Measurements from ENCODE around the gene KRTAP10-8.
"Not testable (repeated sequence)": the region's sequence is repeated elsewhere in the genome, so short reads cannot be mapped to it uniquely, and the experiment has no call there.

The KRTAP10-8 gene

DNA sequence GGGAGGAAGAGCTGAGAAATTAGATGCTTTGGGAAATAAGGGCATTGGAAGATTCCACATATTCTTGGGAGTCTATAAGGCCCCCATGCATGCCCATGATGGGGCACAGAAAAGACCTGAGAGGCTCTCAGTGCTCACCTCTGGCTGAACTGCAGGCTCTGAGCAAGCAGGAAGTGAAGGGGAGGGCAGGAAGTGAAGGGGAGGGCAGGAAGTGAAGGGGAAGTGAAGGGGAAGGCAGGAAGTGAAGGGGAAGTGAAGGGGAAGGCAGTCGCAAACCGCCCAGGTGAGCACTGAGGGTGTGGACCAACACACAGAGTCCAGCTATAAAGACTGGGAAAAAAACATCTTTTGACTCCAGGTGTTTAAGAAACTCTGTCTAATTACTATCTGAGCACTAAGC lies 18.6 kb downstream of the KRTAP10-8 start:
- TF ChIP-seq, protein P1, sequence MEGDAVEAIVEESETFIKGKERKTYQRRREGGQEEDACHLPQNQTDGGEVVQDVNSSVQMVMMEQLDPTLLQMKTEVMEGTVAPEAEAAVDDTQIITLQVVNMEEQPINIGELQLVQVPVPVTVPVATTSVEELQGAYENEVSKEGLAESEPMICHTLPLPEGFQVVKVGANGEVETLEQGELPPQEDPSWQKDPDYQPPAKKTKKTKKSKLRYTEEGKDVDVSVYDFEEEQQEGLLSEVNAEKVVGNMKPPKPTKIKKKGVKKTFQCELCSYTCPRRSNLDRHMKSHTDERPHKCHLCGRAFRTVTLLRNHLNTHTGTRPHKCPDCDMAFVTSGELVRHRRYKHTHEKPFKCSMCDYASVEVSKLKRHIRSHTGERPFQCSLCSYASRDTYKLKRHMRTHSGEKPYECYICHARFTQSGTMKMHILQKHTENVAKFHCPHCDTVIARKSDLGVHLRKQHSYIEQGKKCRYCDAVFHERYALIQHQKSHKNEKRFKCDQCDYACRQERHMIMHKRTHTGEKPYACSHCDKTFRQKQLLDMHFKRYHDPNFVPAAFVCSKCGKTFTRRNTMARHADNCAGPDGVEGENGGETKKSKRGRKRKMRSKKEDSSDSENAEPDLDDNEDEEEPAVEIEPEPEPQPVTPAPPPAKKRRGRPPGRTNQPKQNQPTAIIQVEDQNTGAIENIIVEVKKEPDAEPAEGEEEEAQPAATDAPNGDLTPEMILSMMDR (IDR thresholded peaks at IDR 0.05; ENCODE audit: low read depth, low read length) = no peak
- no peak overlapping the region for H3K4me3 ChIP-seq (ENCODE audit: low read depth, low read length)
- DNase-seq (ENCODE audit: low read depth, low spot score) = no peak
- in situ Hi-C loops (cut with HindIII; ENCODE audit: low sequenced_read_pairs) = no loop called here

DNA sequence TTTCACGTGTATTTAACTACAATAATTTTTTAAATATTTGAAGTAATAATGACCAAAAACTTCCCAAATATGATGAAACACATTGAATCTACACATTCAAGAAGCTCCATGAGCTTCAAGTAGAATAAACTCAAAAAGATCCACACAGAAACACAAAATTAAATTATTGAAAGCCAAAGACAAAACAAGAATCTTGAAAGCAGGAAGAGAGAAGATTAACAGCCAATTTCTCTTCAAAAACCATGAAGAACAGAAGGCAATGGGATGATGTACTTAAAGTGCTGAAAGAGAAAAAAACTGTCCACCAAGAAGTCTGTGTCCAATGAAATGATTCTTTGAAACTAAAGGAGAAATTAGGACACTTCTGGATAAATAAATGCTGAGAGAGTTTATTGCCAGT lies 20.2 kb downstream of the KRTAP10-8 start:
- H3K4me3 ChIP-seq (ENCODE audit: low read depth, low read length) = no peak overlapping the region
- DNase-seq (ENCODE audit: low read depth, low spot score) = no peak
- TF ChIP-seq, protein P1 (IDR thresholded peaks at IDR 0.05; ENCODE audit: low read depth, low read length) = no peak
- in situ Hi-C loops (cut with HindIII; ENCODE audit: low sequenced_read_pairs) = no loop called here

DNA sequence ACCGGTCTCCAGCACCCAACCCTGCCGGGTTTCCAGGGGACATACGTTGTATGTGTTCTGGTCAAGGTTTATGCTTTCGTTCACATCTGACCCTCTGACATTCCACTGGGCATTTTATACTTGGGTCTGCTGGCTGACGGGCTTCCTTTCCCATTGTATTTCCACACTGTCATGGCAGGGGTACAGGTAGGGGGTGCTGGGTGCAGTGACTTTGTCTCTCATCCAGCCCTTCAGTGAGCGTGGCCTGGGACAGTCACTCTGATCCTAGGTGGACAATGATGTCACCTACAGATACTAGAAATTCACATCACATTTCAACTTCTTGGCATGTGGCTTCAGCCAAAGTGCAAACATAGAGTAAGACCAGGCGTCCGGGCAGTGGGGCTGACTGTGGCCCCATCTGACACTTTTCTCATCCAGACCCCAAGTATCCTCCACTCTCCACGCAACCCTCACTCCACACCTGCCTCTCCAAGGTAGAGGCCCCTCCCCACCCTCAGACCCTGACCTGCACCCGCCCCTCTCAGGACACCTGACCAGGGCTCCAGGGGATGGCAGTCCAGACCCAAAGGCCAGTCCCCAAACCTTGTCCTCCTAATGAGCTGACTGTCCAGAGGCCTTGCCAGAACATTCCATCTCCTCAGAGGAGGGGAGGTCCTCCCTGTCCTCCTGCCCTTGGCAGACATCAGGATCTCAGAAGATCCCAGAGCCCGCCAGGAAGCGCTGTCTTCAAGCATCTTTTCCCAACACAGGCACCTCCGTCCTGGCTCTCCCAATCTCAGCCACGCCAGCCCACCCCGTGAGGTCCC lies 24.5 kb downstream of the KRTAP10-8 start:
- no peak for DNase-seq (ENCODE audit: low read depth, low spot score)
- in situ Hi-C loops (cut with HindIII; ENCODE audit: low sequenced_read_pairs) = no loop called here
- no peak overlapping the region for H3K4me3 ChIP-seq (ENCODE audit: low read depth, low read length)
- TF ChIP-seq, protein P1 (IDR thresholded peaks at IDR 0.05; ENCODE audit: low read depth, low read length) = no peak

DNA sequence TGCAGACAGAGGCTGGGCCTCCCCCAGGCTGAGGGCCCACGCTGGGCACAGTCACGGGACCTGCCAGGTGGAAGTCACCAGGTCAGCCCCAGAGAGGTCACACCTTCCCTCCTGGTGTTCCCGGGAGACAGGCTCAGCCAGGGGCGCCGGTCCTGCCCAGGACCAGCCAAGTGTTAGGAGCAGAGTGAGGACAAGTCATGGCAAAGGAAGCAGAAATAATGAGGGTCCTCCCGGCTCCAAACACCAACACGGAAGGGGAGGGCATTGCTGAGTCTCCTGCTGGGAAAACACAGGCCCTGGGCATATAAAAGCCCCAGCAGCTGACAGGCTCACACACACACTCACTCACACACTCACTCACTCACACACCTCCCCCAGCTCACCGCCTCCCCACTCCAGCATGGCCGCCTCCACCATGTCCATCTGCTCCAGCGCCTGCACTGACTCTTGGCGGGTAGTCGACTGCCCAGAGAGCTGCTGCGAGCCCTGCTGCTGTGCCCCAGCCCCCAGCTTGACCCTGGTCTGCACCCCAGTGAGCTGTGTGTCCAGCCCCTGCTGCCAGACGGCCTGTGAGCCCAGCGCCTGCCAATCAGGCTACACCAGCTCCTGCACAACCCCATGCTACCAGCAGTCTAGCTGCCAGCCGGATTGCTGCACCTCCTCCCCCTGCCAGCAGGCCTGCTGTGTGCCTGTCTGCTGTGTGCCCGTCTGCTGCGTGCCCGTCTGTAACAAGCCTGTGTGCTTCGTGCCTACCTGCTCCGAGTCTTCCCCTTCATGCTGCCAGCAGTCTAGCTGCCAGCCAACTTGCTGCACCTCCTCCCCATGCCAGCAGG lies 25.4 kb downstream of the KRTAP10-8 start, which contains the start of gene KRTAP10-10:
Gene KRTAP10-10, plus strand, starts transcription at position 339 of the 833 bp plus-strand sequence. Its CDS starts 62 bp downstream, at position 401.
- in situ Hi-C loops (cut with HindIII; ENCODE audit: low sequenced_read_pairs) = no loop called here
- no peak within 1 kb of the TSS for H3K4me3 ChIP-seq (ENCODE audit: low read depth, low read length)
- TF ChIP-seq, protein P1 (IDR thresholded peaks at IDR 0.05; ENCODE audit: low read depth, low read length) = no peak
- no peak for DNase-seq (ENCODE audit: low read depth, low spot score)

DNA sequence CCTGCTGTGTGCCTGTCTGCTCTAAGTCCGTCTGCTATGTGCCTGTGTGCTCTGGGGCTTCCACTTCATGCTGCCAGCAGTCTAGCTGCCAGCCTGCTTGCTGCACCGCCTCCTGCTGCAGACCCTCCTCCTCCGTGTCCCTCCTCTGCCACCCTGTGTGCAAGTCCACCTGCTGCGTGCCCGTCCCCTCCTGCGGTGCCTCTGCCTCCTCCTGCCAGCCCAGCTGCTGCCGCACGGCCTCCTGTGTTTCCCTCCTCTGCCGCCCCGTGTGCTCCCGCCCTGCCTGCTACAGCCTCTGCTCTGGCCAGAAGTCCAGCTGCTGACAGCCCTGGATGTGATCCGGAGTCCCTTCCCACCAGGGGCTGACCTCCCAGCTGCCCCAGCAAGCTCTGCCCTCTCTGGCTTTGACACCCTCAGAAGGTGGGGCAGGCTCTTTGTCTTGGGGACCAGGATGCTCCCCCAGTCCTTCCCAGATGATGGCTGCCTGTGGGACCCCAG lies 26.0 kb downstream of the KRTAP10-8 start:
- in situ Hi-C loops (cut with HindIII; ENCODE audit: low sequenced_read_pairs); H3K4me3 ChIP-seq (ENCODE audit: low read depth, low read length); DNase-seq (ENCODE audit: low read depth, low spot score): not testable (repeated sequence)

DNA sequence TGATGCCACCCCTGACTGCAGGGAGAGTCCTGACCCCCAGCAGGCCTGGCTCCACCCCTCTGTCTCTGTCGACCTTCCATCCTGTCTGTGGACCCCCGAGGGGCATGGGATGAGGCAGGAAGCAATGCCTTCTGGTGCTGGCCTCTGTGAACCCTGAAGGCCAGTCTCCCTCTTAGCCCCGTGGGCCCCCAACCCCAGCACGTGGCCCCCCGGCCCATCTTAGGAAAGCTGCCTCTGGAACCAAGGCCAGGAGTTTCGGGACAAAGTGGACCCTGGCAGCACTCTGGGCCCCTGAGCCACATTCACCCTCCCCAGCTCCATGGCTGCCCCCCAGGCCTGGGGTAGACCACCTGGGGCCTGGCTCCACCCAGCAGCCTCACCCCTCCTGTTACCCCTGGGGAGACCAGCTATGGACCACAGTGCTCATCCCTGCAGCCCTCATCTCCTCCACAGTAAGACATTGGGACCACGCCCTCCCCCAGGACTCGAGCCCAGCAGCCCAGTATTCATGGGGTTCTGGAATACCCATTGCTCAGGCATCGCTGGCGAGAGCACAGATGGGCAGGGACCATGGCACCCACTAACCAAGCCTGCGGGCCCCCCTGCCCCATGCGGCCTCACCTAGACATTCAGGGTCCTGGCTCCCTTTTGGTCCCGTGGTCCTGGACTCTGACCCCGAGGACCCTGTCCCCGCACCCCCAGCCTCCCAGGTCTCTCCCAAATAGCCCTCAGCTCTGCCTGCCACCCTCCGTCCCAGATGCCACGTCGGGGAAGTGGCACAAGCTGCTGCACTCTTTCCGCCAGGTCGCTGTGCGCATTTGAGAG lies 26.8 kb downstream of the KRTAP10-8 start:
- H3K4me3 ChIP-seq (ENCODE audit: low read depth, low read length); in situ Hi-C loops (cut with HindIII; ENCODE audit: low sequenced_read_pairs); DNase-seq (ENCODE audit: low read depth, low spot score): not testable (repeated sequence)

DNA sequence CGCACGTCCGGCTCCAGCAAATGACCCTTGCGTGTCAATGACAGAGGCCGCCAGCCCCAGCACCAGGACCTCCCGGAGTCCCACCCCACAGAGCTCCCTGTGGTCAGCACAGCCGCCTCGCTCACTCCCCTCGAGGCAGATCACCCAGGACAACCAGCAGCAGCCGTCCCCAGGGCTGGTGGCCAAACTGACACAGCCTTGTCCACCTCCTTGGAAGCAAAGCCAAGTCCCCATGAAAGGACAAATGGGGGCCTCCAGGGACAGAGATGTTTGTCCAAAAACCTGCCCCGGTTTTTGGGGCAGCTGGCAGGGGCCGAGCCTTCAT lies 27.4 kb downstream of the KRTAP10-8 start:
- DNase-seq (ENCODE audit: low read depth, low spot score) = no peak
- H3K4me3 ChIP-seq (ENCODE audit: low read depth, low read length) = no peak overlapping the region
- in situ Hi-C loops (cut with HindIII; ENCODE audit: low sequenced_read_pairs) = no loop called here
- TF ChIP-seq, protein P1 (IDR thresholded peaks at IDR 0.05; ENCODE audit: low read depth, low read length) = no peak

Measured in astrocyte of the spinal cord (primary cell).